GM21576 (cell line): ENCODE results near the gene FGF19.
"Not testable (repeated sequence)": the region's sequence is repeated elsewhere in the genome, so short reads cannot be mapped to it uniquely, and the experiment has no call there.

Experiments used
- ATAC-seq: cut with Tn5 transposase; IDR thresholded peaks from one replicate; pipeline ENCODE4 v1.9.1; 2021; ENCODE audit warnings: mild to moderate bottlenecking, moderate library complexity; ENCODE audit not compliant: unreplicated experiment

FGF19 gene

GRCh38 chr11:69697469-69697843, 6.4 kb downstream of the FGF19 start:
- ATAC-seq: no peak

- no peak for ATAC-seq
Observed at GRCh38 chr11:69696749-69697468, 6.9 kb downstream of the FGF19 start.

DNA sequence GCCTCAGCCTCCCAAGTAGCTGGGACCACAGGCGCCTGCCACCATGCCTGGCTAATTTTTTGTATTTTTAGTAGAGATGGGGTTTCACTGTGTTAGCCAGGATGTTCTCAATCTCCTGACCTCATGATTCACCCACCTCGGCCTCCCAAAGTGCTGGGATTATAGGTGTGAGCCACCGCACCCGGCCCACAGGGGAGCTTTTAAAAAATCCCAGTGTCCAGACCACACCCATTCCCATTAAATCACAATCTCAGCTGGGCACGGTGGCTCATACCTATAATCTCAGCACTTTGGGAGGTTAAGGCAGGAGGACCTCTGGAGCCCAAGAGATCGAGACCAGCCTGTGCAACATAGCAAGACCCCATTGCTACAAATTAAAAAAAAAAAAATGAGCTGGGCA, 7.8 kb downstream of the FGF19 start:
- not testable (repeated sequence) for ATAC-seq

GRCh38 chr11:69695581-69695980, 8.2 kb downstream of the FGF19 start:
- no peak for ATAC-seq

- ATAC-seq: no peak
Observed at GRCh38 chr11:69694781-69695180, 9.0 kb downstream of the FGF19 start.

GRCh38 chr11:69692422-69692821, 11.4 kb downstream of the FGF19 start:
- ATAC-seq: no peak

DNA sequence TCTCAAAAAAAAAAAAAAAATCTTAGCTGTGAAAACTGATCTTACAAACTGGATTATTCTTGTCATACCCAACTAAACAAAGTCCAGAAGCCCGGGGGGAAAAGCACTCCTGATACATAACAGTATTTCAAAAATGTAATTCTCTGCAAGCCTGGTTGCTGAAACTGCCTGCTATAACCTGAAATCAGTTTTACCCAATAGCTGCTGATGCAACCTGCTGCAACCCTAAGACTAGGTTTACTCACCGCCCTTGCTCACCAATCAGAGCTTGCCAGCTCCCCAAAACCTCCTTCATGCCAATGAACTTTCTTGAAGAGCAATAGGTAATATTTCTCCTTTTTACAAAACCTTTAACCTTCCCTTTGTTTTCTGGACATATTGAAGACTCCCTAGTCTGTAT, 12.4 kb downstream of the FGF19 start:
- ATAC-seq: no peak

- no peak for ATAC-seq
Observed at GRCh38 chr11:69689484-69690319, 14.1 kb downstream of the FGF19 start.

GRCh38 chr11:69687969-69688771, 15.7 kb downstream of the FGF19 start:
- not testable (repeated sequence) for ATAC-seq

GRCh38 chr11:69686856-69687255, 17.0 kb downstream of the FGF19 start:
- no peak for ATAC-seq

DNA sequence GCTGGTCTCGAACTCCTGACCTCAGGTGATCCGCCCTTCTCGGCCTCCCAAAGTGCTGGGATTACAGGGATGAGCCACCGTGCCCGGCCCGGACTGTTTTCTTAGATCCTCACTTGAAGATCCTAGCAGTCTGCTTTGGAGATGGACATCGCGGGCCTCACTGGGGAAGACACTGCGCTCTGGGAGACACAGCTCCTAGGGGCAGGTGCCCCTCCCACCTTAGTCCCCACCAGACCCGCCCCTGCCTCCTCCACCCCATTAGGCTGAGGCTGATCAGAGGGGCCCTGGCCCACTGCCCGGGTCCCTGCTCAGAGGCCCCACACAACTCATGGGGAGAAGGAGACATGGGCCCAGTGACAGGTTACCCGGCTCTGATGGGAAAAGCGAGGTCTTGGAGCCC, 17.4 kb downstream of the FGF19 start:
- ATAC-seq: no peak

DNA sequence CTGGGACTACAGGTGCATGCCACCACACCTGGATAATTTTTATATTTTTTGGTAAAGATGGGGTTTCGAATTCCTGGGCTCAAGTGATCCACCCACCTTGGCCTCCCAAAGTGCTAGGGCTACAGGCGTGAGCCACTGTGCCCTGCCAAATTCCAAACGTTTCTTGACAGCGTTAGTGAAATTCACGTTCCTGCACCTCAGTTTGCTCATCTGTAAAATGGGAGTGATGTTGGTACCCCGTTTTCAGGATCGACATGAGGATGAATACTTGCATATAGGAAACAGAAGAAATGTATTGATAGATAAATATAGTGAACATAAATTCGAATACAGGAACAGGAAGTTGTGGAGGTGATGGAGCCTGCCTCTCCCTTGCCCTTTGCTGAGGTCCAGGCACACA, 18.5 kb downstream of the FGF19 start:
- no peak for ATAC-seq

GRCh38 chr11:69684651-69685050, 19.2 kb downstream of the FGF19 start:
- no peak for ATAC-seq

DNA sequence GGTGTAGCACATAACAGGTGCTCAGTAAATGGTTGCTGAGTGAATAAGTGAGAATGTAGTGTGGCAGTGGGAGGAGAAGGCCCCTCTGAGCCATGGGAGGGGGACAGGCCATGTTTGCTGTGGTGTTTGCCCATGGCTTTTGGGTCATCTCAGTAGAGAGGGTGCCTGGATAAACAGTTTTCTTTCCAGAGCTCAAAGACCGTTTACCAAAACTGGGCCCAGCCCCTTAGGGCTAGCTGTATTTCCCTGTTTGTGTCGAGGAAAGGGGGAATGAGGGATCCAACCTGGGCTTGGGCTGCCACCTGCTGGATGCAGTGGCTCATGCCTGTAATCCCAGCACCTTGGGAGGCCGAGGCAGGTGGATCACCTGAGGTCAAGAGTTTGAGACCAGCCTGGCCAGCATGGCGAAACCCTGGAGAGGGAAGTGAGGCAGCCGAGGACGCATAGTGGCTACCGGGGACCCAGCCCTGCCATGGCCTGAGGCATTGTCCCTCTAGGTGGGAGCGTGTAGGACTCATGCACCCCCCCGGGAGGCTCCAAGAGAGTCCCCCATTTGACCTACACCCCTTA, 20.0 kb downstream of the FGF19 start:
- ATAC-seq: no peak

- no peak for ATAC-seq
Observed at GRCh38 chr11:69682681-69683326, 21.0 kb downstream of the FGF19 start.

DNA sequence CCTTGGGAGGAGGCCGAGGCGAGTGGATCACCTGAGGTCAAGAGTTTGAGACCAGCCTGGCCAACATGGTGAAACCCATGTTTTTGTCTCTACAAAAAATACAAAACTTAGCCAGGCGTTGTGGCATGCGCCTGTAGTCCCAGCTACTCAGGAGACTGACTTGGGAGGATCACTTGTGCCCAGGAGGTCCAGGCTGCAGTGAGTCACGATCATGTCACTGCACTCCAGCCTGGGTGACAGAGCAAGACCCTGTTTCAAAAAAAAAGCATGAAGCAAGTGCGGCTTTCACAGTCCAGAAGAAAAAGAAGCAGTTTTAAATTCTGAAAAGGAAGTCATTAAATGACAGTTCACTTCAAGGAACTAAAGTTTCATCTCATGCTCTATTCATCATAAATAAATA, 21.6 kb downstream of the FGF19 start:
- no peak for ATAC-seq

- no peak for ATAC-seq
Observed at GRCh38 chr11:69680688-69681087, 23.1 kb downstream of the FGF19 start.

DNA sequence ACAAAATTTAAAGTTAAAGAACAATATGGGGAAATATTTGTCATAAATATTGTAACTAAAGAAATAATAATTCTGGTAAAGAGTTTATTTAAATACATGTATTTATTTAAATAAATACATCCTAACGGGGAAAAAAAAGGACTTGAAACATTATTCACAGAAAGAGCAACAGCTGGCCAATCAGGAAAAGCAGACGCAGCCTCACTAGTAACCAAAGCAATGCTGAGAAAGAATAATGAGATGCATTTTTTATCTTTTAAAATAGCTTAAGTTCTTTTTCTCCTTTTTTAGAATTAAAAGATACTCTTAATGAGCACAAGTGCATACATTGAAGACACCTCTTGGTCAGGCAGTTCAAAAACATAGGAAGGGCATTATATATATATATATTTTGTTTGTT, 26.1 kb downstream of the FGF19 start:
- ATAC-seq: no peak

DNA sequence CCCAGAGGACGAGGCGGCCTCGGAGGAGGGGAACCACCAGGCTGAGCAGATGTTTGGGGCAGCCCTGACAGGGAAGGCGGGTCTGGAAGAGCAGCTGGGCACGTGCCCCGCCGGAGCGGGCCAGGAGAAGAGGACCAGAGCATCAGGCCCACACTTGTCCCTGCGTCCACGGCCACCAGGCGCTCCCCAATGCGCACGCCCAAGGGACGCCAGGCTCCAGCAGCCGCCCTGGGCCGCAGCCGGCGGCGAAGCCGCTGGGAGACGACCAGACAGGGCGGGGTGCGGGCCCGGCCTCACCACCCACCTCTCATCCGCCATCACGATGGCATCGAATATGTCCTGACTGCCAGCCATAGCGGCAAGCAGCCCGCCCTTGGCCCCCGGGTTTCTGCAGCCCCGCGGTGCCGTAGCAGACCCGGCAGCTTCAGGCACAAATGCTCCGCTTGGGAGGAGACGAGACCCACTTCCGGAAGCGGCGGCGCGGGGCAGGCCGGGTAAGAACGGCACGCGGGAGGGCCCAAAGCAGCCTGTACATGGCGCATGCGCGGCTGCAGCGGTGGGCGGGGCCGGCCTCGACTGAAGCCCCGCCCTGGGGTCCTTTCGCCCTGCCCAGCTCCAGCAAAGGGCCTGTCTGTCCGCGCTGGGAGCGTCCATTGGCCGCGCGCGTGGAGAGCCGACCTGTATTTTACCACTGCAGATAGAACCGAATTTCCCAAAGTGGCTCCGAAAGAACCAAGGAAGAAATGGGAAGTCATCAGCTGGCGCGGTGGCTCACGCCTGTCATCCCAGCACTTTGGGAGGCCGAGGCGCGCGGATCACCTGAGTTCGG, 28.7 kb downstream of the FGF19 start, which contains the start of gene LTO1:
LTO1 (minus strand) TSS at position 468 of the 829 bp plus-strand sequence; CDS start at position 354, 114 bp downstream.
- peak; percentile 82 for ATAC-seq
